ENCODE data around the gene RGS10.
A peak's percentile ranks its signal among the peaks of the same experiment; 100 is the strongest.
"Not testable (repeated sequence)": the region's sequence is repeated elsewhere in the genome, so short reads cannot be mapped to it uniquely, and the experiment has no call there.

Gene RGS10

GRCh38 chr10:119542357-119542987, at the start of gene RGS10:
Gene RGS10 (minus strand): TSS chr10:119542719. CDS start chr10:119542638, 81 bp downstream.
- H3K4me3 ChIP-seq (ENCODE audit: low read length) = peak within 1 kb of the TSS; percentile 77
- TF ChIP-seq CTCF (conservative IDR thresholded peaks at IDR 0.05; ENCODE audit: low read length) = no peak
- DNase-seq (ENCODE audit: low read depth) = peak; percentile 83

- TF ChIP-seq CTCF (conservative IDR thresholded peaks at IDR 0.05; ENCODE audit: low read length) = no peak
- DNase-seq (ENCODE audit: low read depth) = no peak
- no peak overlapping the region for H3K4me3 ChIP-seq (ENCODE audit: low read length)
These were observed 45.6 kb upstream of the RGS10 start for GRCh38 chr10:119588071-119588470.

- H3K4me3 ChIP-seq (ENCODE audit: low read length) = no peak overlapping the region
- TF ChIP-seq CTCF (conservative IDR thresholded peaks at IDR 0.05; ENCODE audit: low read length) = no peak
- DNase-seq (ENCODE audit: low read depth) = no peak
These were observed 35.8 kb upstream of the RGS10 start for GRCh38 chr10:119578355-119578754.

GRCh38 chr10:119575991-119576390, 33.5 kb upstream of the RGS10 start:
- DNase-seq (ENCODE audit: low read depth) = no peak
- no peak for TF ChIP-seq CTCF (conservative IDR thresholded peaks at IDR 0.05; ENCODE audit: low read length)
- H3K4me3 ChIP-seq (ENCODE audit: low read length) = no peak overlapping the region

- TF ChIP-seq CTCF (conservative IDR thresholded peaks at IDR 0.05; ENCODE audit: low read length) = no peak
- no peak overlapping the region for H3K4me3 ChIP-seq (ENCODE audit: low read length)
- DNase-seq (ENCODE audit: low read depth) = peak; percentile 31
These were observed 33.0 kb upstream of the RGS10 start for GRCh38 chr10:119575506-119575905.

GRCh38 chr10:119567978-119568377, 25.5 kb upstream of the RGS10 start:
- no peak for DNase-seq (ENCODE audit: low read depth)
- no peak for TF ChIP-seq CTCF (conservative IDR thresholded peaks at IDR 0.05; ENCODE audit: low read length)
- H3K4me3 ChIP-seq (ENCODE audit: low read length) = no peak overlapping the region

GRCh38 chr10:119562097-119562496, 19.6 kb upstream of the RGS10 start:
- TF ChIP-seq CTCF (conservative IDR thresholded peaks at IDR 0.05; ENCODE audit: low read length) = no peak
- no peak for DNase-seq (ENCODE audit: low read depth)
- H3K4me3 ChIP-seq (ENCODE audit: low read length) = no peak overlapping the region

GRCh38 chr10:119559511-119559910, 17.0 kb upstream of the RGS10 start:
- H3K4me3 ChIP-seq (ENCODE audit: low read length); DNase-seq (ENCODE audit: low read depth): not testable (repeated sequence)

GRCh38 chr10:119556081-119556480, 13.6 kb upstream of the RGS10 start:
- not testable (repeated sequence) for H3K4me3 ChIP-seq (ENCODE audit: low read length)

More at GRCh38 chr10:119556081-119556480, 13.6 kb upstream of the RGS10 start:
- not testable (repeated sequence) for DNase-seq (ENCODE audit: low read depth)

Measured in AG10803 (cell line).